HEK293T (cell line): ENCODE results near the gene VSTM1.
A peak's percentile ranks its signal among the peaks of the same experiment; 100 is the strongest.

Experiments used
- CTCF ChIA-PET: fragments of 350-600 bp; formaldehyde crosslinking; extraction: SDS; loops from one replicate; lab custom pipeline; 2021; ENCODE audit warnings: antibody characterized with exemption, inconsistent platforms; lab: Yijun Ruan, JAX
- POLR2A ChIA-PET: fragments of 350-600 bp; formaldehyde crosslinking; extraction: SDS; loops from one replicate; lab custom pipeline; 2020; ENCODE audit warnings: antibody characterized with exemption, inconsistent platforms; lab: Yijun Ruan, JAX
- DNase-seq: peaks from one replicate; pipeline ENCODE4 v3.0.0; 2012; ENCODE audit warnings: mixed read lengths; ENCODE audit errors: extremely low spot score
- ARNT ChIP-seq: fragments of 450-650 bp; IDR thresholded peaks from 2 replicates; pipeline ENCODE4 v1.6.1; 2017; ENCODE audit warnings: mild to moderate bottlenecking
- BHLHE40 ChIP-seq: fragments of 450-650 bp; IDR thresholded peaks from 2 replicates; pipeline ENCODE4 v1.6.1; 2016; ENCODE audit warnings: mild to moderate bottlenecking, moderate library complexity, borderline replicate concordance
- CTBP1 ChIP-seq: fragments of 450-650 bp; IDR thresholded peaks from 2 replicates; pipeline ENCODE4 v1.6.1; 2016; ENCODE audit warnings: borderline replicate concordance
- ELF4 ChIP-seq: fragments of 450-650 bp; IDR thresholded peaks from 2 replicates; pipeline ENCODE4 v1.6.1; 2017; ENCODE audit warnings: antibody characterized with exemption
- FOXA1 ChIP-seq: fragments of 450-650 bp; IDR thresholded peaks from 2 replicates; pipeline ENCODE4 v1.6.1; 2016; ENCODE audit warnings: mild to moderate bottlenecking
- FOXK2 ChIP-seq: fragments of 450-650 bp; IDR thresholded peaks from 2 replicates; pipeline ENCODE4 v1.6.1; 2016; ENCODE audit warnings: mild to moderate bottlenecking
- FOXM1 ChIP-seq: fragments of 450-650 bp; IDR thresholded peaks from 2 replicates; pipeline ENCODE4 v1.6.1; 2017; ENCODE audit warnings: mild to moderate bottlenecking, borderline replicate concordance
- HDGF ChIP-seq: fragments of 450-650 bp; IDR thresholded peaks from 2 replicates; pipeline ENCODE4 v1.6.1; 2017; ENCODE audit warnings: antibody characterized with exemption, borderline replicate concordance
- L3MBTL2 ChIP-seq: fragments of 450-650 bp; conservative IDR thresholded peaks from 2 replicates; pipeline ENCODE4 v1.6.1; 2016; ENCODE audit warnings: mild to moderate bottlenecking
- LEF1 ChIP-seq: fragments of 450-650 bp; IDR thresholded peaks from 2 replicates; pipeline ENCODE4 v1.6.1; 2017; ENCODE audit warnings: mild to moderate bottlenecking, borderline replicate concordance
- NFRKB ChIP-seq: fragments of 450-650 bp; IDR thresholded peaks from 2 replicates; pipeline ENCODE4 v1.6.1; 2016; ENCODE audit warnings: mild to moderate bottlenecking, moderate library complexity
- SP1 ChIP-seq: fragments of 450-650 bp; IDR thresholded peaks from 2 replicates; pipeline ENCODE4 v1.6.1; 2017
- SUZ12 ChIP-seq: fragments of 450-650 bp; IDR thresholded peaks from 2 replicates; pipeline ENCODE4 v1.6.1; 2016; ENCODE audit warnings: mild to moderate bottlenecking
- TARDBP ChIP-seq: fragments of 450-650 bp; IDR thresholded peaks from 2 replicates; pipeline ENCODE4 v1.6.1; 2016
- ZNF384 ChIP-seq: fragments of 450-650 bp; IDR thresholded peaks from 2 replicates; pipeline ENCODE4 v1.6.1; 2016
- TF ChIP-seq, protein P1 (sequence below): fragments of 450-650 bp; IDR thresholded peaks from 2 replicates; pipeline ENCODE4 v1.6.1; 2016

VSTM1 gene

DNA sequence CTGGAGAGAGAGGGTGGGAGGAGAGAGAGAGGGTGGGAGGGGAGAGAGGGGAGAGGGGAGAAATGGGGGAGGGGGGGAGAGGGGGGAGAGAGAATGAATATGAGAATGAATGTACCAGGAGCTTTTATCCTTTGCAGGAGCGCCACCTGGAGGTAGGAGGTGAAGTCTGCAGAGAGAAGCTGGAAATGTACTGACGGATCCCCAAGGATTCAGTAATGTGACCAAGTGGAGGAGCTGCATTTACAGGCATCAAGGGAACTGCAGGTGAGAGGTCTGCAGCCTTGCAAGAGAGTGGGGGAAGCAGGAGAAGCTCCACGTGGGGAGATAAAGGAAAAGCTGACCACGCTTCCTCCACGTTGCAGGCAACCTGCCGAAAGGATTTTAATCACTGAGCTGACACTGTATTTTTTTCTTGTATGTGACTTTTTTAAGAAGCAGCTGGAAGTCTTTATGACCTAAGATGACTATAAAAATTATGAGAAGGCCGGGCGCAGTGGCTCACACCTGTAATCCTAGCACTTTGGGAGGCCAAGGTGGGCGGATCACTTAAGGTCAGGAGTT lies 33.7 kb downstream of the VSTM1 start:
- ChIA-PET CTCF (interaction anchor here (0.6 to 1.3 kb wide), 16 partner anchors 9 to 339 kb away, joined by 3 to 8 read pairs (median 4); no protein-coding TSS in a partner anchor), POLR2A (interaction anchor here (1.0 kb wide), 1 partner anchor 50 kb away, joined by 3 read pairs; no protein-coding TSS in a partner anchor)
- TF ChIP-seq ELF4 (no peak), FOXK2 (no peak), BHLHE40 (no peak), ZNF384 (no peak), L3MBTL2 (no peak), LEF1 (no peak), FOXA1 (no peak), TARDBP (no peak), ARNT (no peak), NFRKB (no peak), SUZ12 (no peak), HDGF (no peak)
- TF ChIP-seq, protein P1, sequence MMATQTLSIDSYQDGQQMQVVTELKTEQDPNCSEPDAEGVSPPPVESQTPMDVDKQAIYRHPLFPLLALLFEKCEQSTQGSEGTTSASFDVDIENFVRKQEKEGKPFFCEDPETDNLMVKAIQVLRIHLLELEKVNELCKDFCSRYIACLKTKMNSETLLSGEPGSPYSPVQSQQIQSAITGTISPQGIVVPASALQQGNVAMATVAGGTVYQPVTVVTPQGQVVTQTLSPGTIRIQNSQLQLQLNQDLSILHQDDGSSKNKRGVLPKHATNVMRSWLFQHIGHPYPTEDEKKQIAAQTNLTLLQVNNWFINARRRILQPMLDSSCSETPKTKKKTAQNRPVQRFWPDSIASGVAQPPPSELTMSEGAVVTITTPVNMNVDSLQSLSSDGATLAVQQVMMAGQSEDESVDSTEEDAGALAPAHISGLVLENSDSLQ, result no peak
- peak; percentile 68 for DNase-seq

DNA sequence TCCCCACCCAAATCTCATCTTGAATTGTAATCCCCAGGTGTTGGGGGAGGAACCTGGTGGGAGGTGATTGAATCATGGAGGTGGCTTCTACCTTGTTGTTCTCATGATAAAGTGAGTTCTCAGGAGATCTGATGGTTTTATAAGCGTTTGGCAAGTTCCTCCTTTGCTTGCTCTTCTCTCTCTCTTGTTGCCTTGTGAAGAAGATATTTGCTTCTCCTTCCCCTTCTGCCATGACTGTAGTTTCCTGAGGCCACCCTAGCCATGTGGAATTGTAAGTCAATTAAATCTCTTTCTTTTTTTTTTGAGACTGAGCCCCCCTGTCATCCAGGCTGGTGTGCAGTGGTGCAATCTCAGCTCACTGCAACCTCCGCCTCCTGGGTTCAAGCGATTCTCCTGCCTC lies 34.4 kb downstream of the VSTM1 start:
- POLR2A ChIA-PET, result interaction anchor here (1.0 kb wide), 1 partner anchor 49 kb away, joined by 3 read pairs; no protein-coding TSS in a partner anchor
- TF ChIP-seq FOXA1 (no peak), TARDBP (no peak), ELF4 (no peak), HDGF (no peak), SUZ12 (no peak)
- TF ChIP-seq, protein P1, result no peak
- no peak for DNase-seq
- CTCF ChIA-PET, result interaction anchor here (0.7 to 1.3 kb wide), 7 partner anchors 9 to 188 kb away, joined by 3 to 6 read pairs (median 4); no protein-coding TSS in a partner anchor

DNA sequence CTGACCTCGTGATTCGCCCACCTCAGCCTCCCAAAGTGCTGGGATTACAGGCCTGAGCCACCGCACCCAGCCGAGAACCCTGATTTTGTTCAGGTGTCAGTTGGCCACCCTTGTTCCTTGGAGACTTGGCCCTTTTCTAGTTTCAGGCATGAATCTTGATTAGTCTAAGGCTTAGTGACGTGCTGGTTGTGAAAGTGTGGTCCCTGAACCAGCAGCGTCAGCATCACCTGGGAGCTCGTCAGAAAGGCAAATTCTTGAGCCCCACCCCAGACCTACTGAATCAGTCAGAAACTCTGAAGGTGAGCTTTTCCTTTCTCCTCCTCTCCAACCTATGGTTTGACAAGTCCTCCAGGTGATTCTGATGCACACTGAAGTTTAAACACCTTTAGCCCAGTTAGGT lies 37.0 kb downstream of the VSTM1 start:
- TF ChIP-seq L3MBTL2 (no peak), NFRKB (no peak), HDGF (no peak), FOXA1 (no peak), LEF1 (no peak), ZNF384 (no peak), BHLHE40 (no peak), SP1 (no peak), ELF4 (no peak), TARDBP (no peak), FOXK2 (no peak), SUZ12 (no peak), CTBP1 (no peak), ARNT (no peak), FOXM1 (no peak)
- TF ChIP-seq, protein P1, result no peak
- ChIA-PET CTCF (no interaction called here), POLR2A (no interaction called here)
- no peak for DNase-seq

DNA sequence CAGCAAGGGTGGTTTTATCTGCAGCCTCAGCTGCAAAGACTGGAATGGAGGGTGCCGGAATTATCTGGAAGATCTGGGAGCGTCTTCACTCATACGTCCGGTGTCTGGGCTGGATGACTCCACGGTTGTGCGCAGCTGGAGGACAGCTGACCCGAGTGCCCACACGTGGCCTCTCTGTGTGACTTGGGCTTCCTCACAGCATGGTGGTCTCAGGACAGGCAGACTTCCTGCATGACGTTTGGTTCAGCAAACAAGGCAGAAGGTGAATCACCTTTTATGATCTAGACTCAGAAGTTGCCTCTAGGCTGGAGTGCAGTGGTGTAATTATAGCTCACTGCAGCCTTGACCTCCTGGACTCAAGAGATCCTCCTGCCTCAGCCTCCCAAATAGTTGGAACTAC lies 39.0 kb downstream of the VSTM1 start:
- no peak for DNase-seq
- no peak for TF ChIP-seq ELF4
- TF ChIP-seq FOXK2, result no peak
- no peak for TF ChIP-seq LEF1
- TF ChIP-seq ARNT, result no peak
- no peak for TF ChIP-seq HDGF
- no peak for TF ChIP-seq SUZ12
- TF ChIP-seq ZNF384, result no peak
- TF ChIP-seq, protein P1, result no peak
- TF ChIP-seq TARDBP, result no peak
- TF ChIP-seq L3MBTL2, result no peak
- no peak for TF ChIP-seq NFRKB
- ChIA-PET CTCF (interaction anchor here (0.8 to 2.0 kb wide), 5 partner anchors 77 to 173 kb away, joined by 3 to 11 read pairs (median 5); partner anchors contain the start of gene MYADM), POLR2A (interaction anchor here (2.4 kb wide), 1 partner anchor 44 kb away, joined by 21 read pairs; no protein-coding TSS in a partner anchor)

DNA sequence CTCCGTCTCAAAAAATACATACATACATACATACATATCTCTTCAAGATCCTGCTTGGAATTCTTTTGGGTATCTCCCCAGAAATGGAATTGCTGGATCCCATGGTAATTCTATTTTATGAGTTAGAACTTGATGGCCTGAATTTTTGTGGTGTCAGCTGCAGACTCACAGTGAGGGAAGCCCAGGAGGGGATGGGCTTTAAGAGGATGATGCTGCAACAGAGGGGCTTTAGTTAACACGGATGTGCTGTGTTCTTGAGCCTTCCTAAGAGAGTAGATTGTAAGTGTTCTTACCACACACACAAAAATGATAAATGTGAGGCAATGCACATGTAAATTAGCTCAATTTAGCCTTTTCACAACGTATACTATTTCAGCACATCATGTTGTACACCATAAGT lies 40.5 kb downstream of the VSTM1 start:
- DNase-seq, result no peak
- TF ChIP-seq NFRKB (no peak), ELF4 (no peak), ARNT (no peak), ZNF384 (no peak), LEF1 (no peak), L3MBTL2 (no peak)
- POLR2A ChIA-PET, result interaction anchor here (2.4 kb wide), 1 partner anchor 43 kb away, joined by 21 read pairs; no protein-coding TSS in a partner anchor
- CTCF ChIA-PET, result interaction anchor here (1.0 to 2.0 kb wide), 6 partner anchors 42 to 230 kb away, joined by 3 to 11 read pairs (median 6); no protein-coding TSS in a partner anchor
